Karpas-422 (cell line): ENCODE results near the gene BRI3. TPM values are rescaled to one million over a fixed set of nuclear protein-coding genes. Genes with fewer than 3 reads are reported as not detected.

Experiments
- DNase-seq: peaks from one replicate; pipeline ENCODE4 v3.0.0-alpha.2; 2015
- H2AFZ ChIP-seq: fragments of 200-600 bp; sonication (generic); 2 replicates; pipeline ENCODE4 v1.6.1; 2014; ENCODE audit warnings: antibody characterized with exemption, low read length, mixed read lengths
- H3K27ac ChIP-seq: fragments of 200-600 bp; sonication (generic); 2 replicates; pipeline ENCODE4 v1.5.1; 2014; ENCODE audit warnings: mild to moderate bottlenecking, low read length, moderate library complexity
- H3K27me3 ChIP-seq: fragments of 200-600 bp; sonication (generic); 2 replicates; pipeline ENCODE4 v1.6.1; 2014; ENCODE audit warnings: low read length, mixed read lengths
- H3K36me3 ChIP-seq: fragments of 200-600 bp; sonication (generic); 2 replicates; pipeline ENCODE4 v1.6.1; 2014; ENCODE audit warnings: low read length, mixed read lengths; ENCODE audit not compliant: insufficient read depth
- H3K4me1 ChIP-seq: fragments of 200-600 bp; sonication (generic); 2 replicates; pipeline ENCODE4 v1.6.1; 2014; ENCODE audit warnings: mild to moderate bottlenecking, low read length, mixed read lengths
- H3K4me2 ChIP-seq: fragments of 200-600 bp; sonication (generic); 2 replicates; pipeline ENCODE4 v1.6.1; 2014; ENCODE audit warnings: low read length, low read depth, mild to moderate bottlenecking; ENCODE audit not compliant: poor library complexity, severe bottlenecking
- H3K4me3 ChIP-seq: fragments of 200-600 bp; sonication (generic); 2 replicates; pipeline ENCODE4 v1.5.1; 2014; ENCODE audit warnings: mild to moderate bottlenecking, antibody characterized with exemption, low read length, mixed read lengths
- H3K79me2 ChIP-seq: fragments of 200-600 bp; sonication (generic); 2 replicates; pipeline ENCODE4 v1.6.1; 2014; ENCODE audit warnings: mild to moderate bottlenecking, low read length, mixed read lengths
- H3K9ac ChIP-seq: fragments of 200-600 bp; sonication (generic); 2 replicates; pipeline ENCODE4 v1.6.0; 2014; ENCODE audit warnings: low read length
- H3K9me2 ChIP-seq: fragments of 200-600 bp; sonication (generic), shearing (Covaris generic); replicated peaks from 2 replicates; pipeline ENCODE4 v1.6.0; 2014; ENCODE audit warnings: mild to moderate bottlenecking, low read length, moderate library complexity; ENCODE audit not compliant: insufficient read depth
- H3K9me3 ChIP-seq: fragments of 300-700, 200-600 bp; sonication (generic); 2 replicates; pipeline ENCODE4 v1.6.1; 2014; ENCODE audit warnings: low read length, mixed read lengths
- H4K20me1 ChIP-seq: fragments of 200-600 bp; sonication (generic); 2 replicates; pipeline ENCODE4 v1.6.1; 2014; ENCODE audit warnings: mild to moderate bottlenecking, antibody characterized with exemption, low read length, low read depth; ENCODE audit not compliant: insufficient read depth
- total RNA-seq: library from RNA; depleted of rRNA; stranded (reverse); fragments of >200 nt; shearing (Covaris generic); gene quantifications from 2 replicates; pipeline ENCODE4 v1.2.3, GENCODE V29; 2014; ENCODE audit warnings: low replicate concordance; rRNA removed

BRI3 gene, protein sequence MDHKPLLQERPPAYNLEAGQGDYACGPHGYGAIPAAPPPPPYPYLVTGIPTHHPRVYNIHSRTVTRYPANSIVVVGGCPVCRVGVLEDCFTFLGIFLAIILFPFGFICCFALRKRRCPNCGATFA
- 26.6 and 34.7 TPM in 2 replicates for total RNA-seq

DNA sequence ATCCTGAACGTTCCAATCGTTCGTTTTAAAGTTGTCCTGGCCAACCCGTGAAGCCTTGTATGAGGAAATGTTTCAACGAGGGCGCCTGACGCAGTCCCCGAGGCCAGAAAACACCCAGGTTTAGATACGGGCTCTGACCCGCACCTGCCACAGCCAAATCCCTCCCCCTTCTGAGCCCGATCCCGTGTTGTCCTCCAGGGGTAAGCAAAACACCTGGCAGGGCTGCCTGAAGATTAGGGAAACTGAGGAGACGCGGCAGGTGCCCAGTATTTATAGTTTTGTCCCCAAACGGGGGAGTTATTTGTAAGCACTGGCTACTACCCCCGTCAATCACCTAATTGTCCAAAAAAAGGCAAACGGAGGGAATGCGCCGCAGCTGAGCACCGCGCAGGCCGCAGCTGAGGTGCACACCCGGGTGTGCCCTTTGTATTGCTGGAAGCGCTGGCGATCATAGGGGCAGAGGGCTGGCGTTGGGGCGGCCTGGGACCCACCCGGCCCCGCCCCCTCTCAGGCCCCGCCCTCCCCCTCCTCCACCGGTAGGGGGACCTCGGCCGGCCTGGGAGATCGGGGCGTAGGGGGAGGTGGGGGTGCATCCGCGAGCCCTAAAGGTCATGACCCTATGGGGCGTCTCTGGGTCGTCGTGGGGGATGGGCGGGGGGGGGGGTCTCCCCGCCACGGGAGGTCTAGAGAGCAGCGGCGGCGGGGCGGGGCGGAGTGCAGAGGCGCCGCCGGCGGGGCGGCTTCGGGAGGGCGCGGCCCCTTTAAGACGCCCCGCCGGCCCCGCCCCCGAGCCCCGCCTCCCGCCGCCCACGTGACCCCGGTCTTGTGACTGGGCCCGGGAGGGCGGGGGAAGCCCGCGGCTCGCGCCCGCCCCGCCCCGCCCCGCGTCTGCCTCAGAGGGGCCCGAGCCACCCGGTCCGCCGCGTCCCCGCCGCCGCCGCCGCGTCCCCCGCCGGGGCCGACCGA, at the start of gene BRI3:
TSS of gene BRI3 (plus strand) at position 896 of the 966 bp plus-strand sequence. CDS start 110 bp downstream, outside the sequence.
- Histone ChIP-seq H3K9ac (peak within 1 kb of the TSS; percentile 77), H3K4me3 (peak within 1 kb of the TSS; percentile 73), H3K27ac (no peak within 1 kb of the TSS), H4K20me1 (peaks cover under 1% of the 10 kb centered on the region; the same call in 1 of the 2 replicates), H3K79me2 (no peaks in the 10 kb centered on the region), H3K9me2 (no peaks in the 10 kb centered on the region), H3K4me2 (peak within 1 kb of the TSS; percentile 81), H3K4me1 (peaks cover 18% of the 10 kb centered on the region), H2AFZ (peak within 1 kb of the TSS; percentile 77), H3K36me3 (no peaks in the 10 kb centered on the region), H3K9me3 (no peaks in the 10 kb centered on the region), H3K27me3 (no peaks in the 10 kb centered on the region)
- peak; percentile 97 for DNase-seq

DNA sequence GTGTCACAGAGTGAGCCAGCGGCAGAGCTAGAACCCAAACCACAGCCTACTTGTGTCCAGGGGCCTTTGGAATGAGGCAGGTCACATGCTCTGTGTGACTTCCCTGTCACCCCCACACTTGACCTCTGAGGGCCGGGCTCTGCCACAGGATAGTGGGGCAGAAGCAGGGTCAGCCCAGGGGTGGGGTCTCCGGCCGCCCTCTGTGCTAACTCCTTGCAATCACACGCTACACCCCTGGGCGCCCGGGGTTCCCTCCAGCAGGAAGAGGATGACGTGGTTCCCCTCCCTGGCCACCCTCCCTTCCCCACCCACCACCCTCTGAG, 49.3 kb upstream of the BRI3 start:
- Histone ChIP-seq H3K79me2 (no peaks in the 10 kb centered on the region), H3K27ac (no peak overlapping the region), H3K9me3 (no peaks in the 10 kb centered on the region), H3K9me2 (no peaks in the 10 kb centered on the region), H2AFZ (no peak overlapping the region), H3K4me2 (no peak overlapping the region), H3K4me1 (no peaks in the 10 kb centered on the region), H3K9ac (no peak overlapping the region), H3K27me3 (no peaks in the 10 kb centered on the region), H4K20me1 (no peaks in the 10 kb centered on the region), H3K4me3 (no peak overlapping the region), H3K36me3 (no peaks in the 10 kb centered on the region)
- DNase-seq = no peak

GRCh38 chr7:98232799-98233198, 48.7 kb upstream of the BRI3 start:
- Histone ChIP-seq H3K27me3 (no peaks in the 10 kb centered on the region), H3K79me2 (no peaks in the 10 kb centered on the region), H3K4me3 (no peak overlapping the region), H4K20me1 (no peaks in the 10 kb centered on the region), H3K9ac (no peak overlapping the region), H3K36me3 (no peaks in the 10 kb centered on the region), H3K9me2 (no peaks in the 10 kb centered on the region), H3K4me1 (no peaks in the 10 kb centered on the region), H2AFZ (no peak overlapping the region), H3K4me2 (no peak overlapping the region), H3K9me3 (no peaks in the 10 kb centered on the region), H3K27ac (no peak overlapping the region)
- no peak for DNase-seq

DNA sequence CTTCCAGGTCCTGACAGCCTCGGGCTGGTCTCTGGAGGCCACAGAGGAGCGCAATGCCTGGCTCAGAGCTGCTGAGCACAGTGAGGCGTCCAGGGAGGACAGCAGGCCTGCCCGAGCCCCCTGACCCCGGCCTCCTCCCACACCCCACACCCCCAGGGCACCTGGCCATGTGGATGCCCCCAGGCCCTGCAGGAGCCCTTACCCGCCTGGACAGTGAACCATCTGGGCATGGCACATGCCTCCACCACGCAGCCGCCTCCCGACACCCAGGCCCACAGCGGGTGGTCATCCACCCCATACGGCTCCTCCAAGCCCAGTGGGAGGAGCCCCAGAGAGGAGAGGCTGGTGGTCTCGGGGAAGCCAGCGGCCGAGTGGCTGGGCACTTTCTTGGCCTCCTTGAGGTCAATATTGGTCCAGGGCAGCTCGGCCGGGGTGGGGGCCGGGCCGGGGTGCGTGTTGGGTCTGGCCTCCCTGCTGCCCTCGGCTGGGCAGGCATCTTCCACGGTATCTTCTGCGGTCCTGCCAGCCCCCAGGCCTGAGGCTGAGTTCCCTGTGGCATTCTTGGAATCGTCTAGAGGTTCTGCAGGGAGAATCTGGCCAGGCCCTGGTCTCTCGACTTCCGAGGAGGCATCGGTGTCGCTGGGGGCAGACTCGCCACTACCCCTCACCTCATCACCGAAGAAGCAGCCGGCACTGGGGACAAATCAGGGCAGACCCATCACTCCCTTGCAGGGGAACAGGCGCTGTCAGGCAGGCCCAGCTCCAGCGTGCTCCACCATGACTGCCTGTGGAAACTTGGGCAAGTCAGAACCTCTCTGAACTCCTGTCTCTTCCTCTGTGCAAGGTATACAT, 48.0 kb upstream of the BRI3 start:
- no peaks in the 10 kb centered on the region for H3K9me3 ChIP-seq
- no peaks in the 10 kb centered on the region for H3K4me1 ChIP-seq
- H2AFZ ChIP-seq = no peak overlapping the region
- H3K27ac ChIP-seq = no peak overlapping the region
- no peak overlapping the region for H3K4me3 ChIP-seq
- H4K20me1 ChIP-seq = no peaks in the 10 kb centered on the region
- no peak overlapping the region for H3K4me2 ChIP-seq
- DNase-seq = no peak
- H3K27me3 ChIP-seq = no peaks in the 10 kb centered on the region
- H3K9me2 ChIP-seq = no peaks in the 10 kb centered on the region
- no peak overlapping the region for H3K9ac ChIP-seq
- H3K36me3 ChIP-seq = no peaks in the 10 kb centered on the region
- H3K79me2 ChIP-seq = no peaks in the 10 kb centered on the region

- Histone ChIP-seq H3K9me3 (no peaks in the 10 kb centered on the region), H3K36me3 (no peaks in the 10 kb centered on the region)
Measured at GRCh38 chr7:98234429-98235147, 46.9 kb upstream of the BRI3 start.

DNA sequence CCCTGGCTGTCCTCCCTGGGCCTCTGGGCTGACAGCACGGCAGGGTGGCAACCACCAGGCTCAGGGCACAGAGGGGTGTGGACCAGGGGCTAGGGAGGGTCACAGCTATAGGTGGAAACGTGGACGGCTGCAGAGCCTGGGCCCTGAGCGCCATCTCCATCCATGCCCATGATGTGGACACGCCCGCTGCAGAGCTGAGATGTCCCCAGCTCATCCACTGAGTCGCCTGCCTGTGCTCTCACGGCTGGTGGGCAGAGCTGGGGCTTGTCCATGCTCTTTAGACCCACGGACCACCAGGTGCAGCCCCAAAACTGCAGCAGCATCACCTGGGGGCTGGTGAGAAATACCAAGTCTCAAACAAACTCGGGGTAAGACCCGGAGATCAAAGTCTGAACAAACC, 45.6 kb upstream of the BRI3 start:
- no peaks in the 10 kb centered on the region for H4K20me1 ChIP-seq
- no peak overlapping the region for H2AFZ ChIP-seq
- H3K36me3 ChIP-seq = no peaks in the 10 kb centered on the region
- H3K4me3 ChIP-seq = no peak overlapping the region
- H3K4me1 ChIP-seq = no peaks in the 10 kb centered on the region
- H3K9me2 ChIP-seq = no peaks in the 10 kb centered on the region
- H3K9ac ChIP-seq = no peak overlapping the region
- no peaks in the 10 kb centered on the region for H3K27me3 ChIP-seq
- H3K9me3 ChIP-seq = no peaks in the 10 kb centered on the region
- no peaks in the 10 kb centered on the region for H3K79me2 ChIP-seq
- no peak overlapping the region for H3K27ac ChIP-seq
- no peak overlapping the region for H3K4me2 ChIP-seq
- DNase-seq = no peak

More at GRCh38 chr7:98234429-98235147, 46.9 kb upstream of the BRI3 start:
- no peak overlapping the region for H3K27ac ChIP-seq
- H3K27me3 ChIP-seq = no peaks in the 10 kb centered on the region
- no peaks in the 10 kb centered on the region for H4K20me1 ChIP-seq
- no peak overlapping the region for H2AFZ ChIP-seq
- H3K9me2 ChIP-seq = no peaks in the 10 kb centered on the region
- H3K79me2 ChIP-seq = no peaks in the 10 kb centered on the region
- no peak overlapping the region for H3K4me2 ChIP-seq
- no peak for DNase-seq
- H3K4me1 ChIP-seq = no peaks in the 10 kb centered on the region
- no peak overlapping the region for H3K4me3 ChIP-seq
- no peak overlapping the region for H3K9ac ChIP-seq

DNA sequence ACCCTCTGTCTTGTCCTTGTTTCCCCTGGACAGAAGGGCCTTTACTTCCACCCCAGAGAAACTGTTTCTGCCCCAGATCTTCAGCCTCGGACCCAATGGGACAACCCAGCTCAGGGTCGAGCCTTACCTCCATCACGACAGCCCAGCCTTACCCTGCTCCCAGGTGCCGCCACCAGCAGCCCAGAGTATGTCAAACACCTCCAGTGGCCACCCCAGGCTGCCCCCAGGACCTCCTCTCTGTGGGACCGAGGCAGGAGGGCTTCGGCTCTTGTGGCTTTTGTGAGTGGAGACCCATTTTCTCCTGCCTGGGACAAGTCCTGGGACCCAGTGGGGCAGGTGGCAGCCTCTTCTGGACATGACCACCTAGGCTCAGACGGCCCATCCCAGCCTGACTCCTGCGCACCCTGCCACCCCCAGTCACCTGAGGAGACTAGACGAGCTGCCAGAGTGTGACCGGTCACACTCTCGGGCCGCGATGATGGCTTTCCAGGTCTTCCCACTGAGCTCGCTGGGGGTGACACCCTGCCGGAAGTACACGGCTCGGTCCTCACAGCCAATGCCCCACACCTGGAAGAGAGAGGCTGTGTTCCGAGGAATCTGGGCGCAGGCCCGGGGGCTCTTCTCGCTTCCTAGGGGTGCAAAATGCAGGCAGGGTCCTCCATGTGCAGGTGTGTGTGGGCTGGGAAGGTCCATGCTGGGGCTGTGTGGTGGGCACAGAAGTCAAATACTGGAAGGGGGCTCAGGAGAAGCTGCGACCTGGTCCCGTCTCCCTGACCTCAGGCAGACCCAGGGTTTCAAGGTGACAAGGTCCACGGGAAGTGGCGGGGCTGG, 44.9 kb upstream of the BRI3 start:
- Histone ChIP-seq H4K20me1 (no peaks in the 10 kb centered on the region), H3K36me3 (no peaks in the 10 kb centered on the region), H3K4me1 (no peaks in the 10 kb centered on the region), H3K9ac (no peak overlapping the region), H3K27ac (no peak overlapping the region), H3K9me2 (no peaks in the 10 kb centered on the region), H3K27me3 (no peaks in the 10 kb centered on the region), H3K79me2 (no peaks in the 10 kb centered on the region), H3K4me3 (no peak overlapping the region), H2AFZ (no peak overlapping the region), H3K4me2 (no peak overlapping the region), H3K9me3 (no peaks in the 10 kb centered on the region)
- no peak for DNase-seq
